GM10847 (cell line): ENCODE data around the gene TBKBP1.

ENCODE experiments used
- POLR2A ChIP-seq: IDR thresholded peaks from 2 replicates; pipeline ENCODE4 v1.6.1; 2011; ENCODE audit not compliant: insufficient read length; ENCODE audit errors: extremely low read depth

The TBKBP1 gene

DNA sequence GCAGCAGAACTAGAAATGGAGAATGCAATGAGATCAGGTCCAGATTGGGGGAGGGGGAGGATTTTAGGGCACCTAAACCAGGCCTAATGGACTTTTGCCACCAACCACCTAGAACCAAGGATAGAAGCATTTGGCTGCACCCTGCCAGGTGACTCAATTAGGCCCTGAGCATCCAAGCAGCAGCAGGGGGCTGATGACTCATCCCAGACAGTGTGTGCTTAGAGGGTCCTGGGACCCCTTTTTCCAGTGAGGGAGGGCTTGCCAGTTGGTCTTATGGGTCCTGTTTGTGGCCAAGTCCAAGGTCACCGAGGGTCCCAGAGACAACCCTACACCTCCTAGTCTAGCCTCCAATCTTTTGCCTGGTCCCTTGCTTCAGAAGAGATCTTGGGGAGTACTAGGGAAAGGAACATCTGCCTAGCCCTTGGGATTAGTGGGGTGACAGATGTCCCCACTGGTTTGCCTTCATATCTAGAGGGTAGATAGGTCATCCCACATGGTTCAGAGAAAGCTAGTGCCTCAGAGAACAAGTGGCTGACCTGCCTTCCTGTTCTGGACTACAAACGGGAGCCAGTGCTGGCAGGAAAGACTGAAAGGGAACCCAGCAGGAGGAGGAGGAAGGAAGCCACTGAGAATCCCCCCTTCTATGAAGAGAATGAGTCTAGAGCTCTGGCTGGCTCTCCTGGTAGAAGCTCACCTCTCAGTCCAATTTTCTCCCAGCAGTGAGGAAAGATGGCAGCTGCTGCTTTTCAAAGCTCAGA lies 1.6 kb upstream of the TBKBP1 start:
- TF ChIP-seq POLR2A, result no peak

DNA sequence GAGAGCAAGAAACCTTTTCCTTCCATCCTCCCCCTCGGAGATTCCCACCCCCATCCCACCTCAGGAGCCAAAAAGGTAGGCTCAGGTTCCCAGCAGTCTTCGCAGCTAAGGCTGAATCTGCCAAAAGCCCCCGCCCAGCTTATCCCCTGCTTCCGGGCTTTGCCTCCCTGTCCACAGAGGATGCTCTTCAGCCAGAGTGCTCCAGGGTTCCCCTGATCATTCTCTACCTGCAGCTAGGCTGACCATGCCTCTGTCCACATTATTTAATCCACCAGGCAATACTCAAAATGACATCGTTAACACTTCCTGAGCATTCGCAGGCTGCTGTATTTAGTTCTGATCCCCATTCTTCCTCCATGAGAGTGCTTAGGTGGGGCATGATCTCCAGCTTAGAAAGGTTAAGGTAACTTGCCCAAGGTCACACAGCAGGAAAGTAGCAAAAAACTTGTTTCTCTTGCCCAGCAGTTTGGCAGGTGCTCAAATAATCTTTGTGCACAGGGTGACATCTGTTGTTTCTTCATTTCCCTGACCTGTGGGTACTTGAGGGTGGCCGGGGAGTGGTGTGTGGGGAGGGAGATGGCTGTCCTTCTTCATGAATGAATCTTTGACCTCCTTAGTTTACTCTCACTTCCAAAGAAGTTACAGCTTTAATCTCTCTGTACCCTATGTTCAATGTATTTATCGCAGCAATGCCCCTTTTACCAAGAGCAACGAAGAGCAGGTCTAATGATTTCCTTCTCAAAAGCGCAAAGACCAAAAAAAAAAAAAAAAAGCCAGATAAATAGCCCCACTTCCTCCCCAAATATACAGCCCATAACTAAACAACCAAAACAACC lies 848 bp upstream of the TBKBP1 start:
- TF ChIP-seq POLR2A, result no peak

DNA sequence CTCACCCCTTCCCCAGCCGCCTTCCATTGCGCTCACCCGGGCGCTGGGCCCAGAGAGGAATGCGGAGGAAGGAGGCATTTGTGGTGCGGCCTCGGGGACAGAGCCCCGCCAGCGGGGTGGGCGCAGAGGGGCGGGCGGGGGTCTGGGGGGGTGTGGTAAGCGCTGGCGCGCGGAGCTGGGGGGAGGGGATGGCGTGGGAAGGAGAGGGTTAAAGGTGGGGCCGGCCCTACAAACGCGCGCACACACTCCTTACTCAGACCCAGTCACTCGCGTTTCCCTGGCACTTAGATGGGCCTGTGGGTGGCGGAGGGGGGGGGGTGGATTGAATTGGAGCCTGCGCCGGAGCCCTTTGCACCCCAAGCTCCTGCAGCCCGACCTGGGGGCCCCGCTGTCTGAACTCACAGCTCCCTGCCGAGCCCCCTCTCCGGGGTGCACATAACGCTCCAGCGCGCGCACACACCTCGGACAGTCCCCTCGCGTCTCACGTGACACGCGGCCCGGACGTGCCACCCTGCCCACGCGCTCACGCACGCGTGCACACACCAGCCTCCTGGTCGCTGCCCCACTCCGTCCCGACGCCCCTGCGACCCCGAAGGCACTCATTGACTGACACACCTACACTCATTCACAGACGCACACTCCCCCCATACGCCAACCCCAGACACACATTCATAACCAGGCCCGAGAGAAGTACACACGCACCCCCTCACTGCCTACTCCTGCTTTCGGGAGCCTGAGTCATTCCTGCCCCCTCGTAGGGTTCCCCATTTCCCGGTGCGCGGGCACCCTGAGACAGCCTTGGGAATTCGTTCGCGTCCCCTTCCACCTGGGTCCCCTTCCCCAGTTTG lies 844 bp downstream of the TBKBP1 start:
- no peak for TF ChIP-seq POLR2A

DNA sequence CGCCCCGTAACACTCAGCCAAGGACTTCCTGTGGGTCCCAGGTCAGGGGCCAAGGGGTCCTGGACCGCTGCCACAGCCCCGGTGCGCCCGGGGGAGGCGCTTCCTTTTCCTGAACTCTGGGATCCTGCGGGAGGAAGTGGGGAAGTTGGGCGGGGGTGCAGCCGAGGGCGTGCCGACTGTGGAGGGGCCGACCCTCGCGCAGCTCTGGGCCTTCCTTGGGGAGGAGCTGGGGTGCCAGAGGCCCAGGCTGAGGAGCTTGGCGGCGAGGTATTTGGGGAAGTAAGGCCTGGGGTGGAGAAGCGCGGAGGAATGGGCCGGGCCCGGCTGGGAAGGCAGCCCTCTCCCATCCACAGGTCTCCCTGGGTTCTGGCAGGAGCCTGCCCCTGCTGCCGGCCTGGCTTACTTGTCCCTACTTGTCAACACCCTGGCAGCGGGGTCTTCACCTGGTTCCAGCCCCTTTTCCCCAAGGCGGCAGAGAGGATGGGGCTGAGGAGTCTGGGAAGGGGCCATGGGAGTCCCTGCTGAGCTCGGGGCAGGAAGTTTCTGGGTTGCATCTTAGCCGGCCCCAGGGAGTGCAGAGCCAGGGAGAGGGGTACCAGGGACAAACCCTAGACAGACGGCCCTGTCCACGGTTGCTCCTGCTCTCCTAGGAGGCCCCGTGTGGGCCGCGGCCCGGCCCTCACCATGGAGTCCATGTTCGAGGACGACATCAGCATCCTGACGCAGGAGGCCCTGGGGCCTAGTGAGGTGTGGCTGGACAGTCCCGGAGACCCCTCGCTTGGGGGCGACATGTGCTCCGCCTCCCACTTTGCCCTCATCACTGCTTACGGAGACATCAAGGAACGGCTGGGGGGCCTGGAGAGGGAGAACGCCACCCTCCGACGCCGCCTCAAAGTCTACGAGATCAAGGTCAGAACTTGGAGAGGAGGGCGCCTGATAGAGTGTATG lies 1.7 kb downstream of the TBKBP1 start:
- TF ChIP-seq POLR2A, result no peak

DNA sequence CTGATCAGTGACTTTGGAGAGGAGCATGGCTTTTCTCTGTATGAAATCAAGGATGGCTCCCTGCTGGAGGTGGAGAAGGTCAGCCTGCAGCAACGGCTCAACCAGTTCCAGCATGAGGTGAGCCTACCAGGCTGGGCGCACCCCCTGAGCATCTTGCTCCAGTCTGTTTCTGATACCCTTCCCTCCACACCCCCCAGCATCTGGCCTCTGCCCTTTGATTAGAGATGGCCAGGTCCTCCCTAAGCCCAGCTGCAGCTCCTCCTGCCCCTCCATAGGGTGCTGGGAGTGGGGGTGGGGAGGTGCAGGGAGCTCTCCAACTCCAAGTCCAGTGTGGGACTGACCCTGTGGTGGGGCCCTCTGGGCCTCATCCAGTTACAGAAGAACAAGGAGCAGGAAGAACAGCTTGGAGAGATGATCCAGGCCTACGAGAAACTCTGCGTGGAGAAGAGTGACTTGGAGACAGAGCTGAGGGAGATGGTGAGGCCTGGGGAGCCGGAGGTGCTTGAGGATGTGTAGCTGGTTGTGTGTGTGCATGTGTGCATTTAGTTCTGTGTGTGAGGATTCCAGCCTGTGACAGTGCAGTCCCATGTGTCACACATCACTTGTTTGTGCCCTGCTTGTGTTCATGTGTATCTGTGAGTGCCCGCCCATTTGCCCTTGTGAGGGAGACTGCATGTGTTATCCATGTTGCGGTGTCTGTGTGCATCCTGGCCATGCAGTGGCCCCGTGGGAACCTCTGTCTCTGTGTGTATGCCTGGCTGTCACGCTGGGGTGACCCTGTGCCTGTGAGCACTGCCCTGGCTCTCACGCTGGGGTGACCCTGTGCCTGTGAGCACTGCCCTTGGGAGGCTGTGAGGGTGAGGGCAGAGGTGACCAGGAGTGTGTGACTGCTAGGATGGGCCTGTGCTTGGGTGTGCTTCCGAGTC lies 3.0 kb downstream of the TBKBP1 start:
- TF ChIP-seq POLR2A, result no peak

DNA sequence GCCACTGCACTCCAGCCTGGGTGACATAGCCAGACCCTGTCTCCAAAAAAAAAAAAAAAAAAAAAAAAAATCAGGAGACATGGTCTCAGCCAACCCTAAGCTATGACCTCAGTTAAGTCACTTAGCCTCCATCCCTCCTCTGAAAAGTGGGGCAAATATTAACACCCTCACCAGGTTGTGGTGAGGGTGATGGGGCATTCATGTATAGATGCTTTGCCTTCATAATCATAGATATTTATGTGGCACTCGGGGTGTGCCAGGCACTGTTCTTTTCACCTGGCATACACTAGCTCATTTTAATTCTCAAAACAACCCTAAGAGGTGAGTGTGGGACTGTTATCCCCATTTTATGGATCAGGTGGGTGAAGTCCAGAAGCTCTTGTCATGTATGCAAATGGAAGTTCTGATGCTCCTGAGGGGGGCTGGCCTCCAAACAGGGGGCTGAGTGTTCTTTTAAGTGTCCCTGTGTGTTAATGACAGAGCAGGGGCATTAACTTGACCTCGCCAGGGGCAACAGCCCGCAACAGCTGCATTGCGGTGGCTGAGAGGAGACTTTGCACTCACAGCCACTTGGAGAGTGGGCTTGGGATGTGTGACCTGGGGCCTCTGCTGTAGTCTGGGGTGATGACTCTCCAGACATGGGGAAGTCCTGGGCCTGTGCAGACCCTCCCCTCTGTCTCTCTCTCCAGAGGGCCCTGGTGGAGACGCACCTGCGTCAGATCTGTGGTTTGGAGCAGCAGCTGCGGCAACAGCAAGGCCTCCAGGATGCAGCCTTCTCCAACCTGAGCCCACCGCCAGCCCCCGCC lies 4.1 kb downstream of the TBKBP1 start:
- TF ChIP-seq POLR2A, result no peak

DNA sequence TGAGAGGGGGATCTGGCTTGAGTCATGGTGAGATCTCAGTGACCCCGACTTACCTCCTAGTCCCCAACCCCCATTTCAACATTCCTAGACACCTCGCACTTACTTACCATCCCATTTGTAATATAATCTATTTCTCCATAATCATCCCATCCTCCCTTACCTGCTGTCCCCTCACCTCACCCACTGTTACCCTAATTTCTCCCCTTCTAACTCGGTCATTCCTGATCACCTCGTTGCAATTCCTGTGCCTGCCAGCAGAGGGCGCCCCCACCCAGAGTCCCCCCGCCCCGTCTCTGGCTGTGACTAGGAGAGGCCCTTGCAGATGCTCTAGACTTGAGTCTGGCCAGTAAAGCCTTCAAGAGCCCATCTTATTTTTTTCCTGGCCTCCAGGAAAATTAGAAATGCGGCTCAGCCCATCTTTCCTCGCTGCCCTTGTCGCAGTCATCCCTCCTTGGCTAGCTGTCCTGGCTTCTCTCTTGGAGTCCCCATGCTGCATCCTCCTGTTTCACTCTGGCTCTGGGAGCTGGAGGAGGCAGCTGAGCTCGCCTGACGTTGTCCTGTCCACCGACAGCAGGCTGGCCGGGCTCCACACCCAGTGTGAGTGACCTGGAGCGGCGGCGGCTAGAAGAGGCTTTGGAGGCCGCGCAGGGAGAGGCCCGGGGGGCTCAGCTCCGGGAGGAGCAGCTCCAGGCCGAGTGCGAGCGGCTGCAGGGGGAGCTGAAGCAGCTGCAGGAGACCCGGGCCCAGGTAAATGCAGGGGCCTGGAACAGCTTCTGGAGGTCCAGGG lies 5.0 kb downstream of the TBKBP1 start:
- TF ChIP-seq POLR2A, result no peak

DNA sequence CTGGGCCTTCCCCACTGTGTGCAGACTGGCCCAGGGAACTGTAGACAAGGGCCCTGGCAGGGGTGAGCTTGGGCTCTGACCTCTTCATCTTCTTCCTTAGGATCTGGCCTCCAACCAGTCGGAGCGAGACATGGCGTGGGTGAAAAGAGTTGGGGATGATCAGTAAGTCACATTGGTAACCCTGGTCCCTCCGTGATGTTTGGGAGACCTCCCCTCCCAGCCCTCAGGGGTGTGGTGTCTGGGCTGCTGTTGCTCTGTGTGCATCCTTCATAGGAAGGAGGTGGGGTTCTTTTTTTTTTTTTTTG lies 5.5 kb downstream of the TBKBP1 start:
- no peak for TF ChIP-seq POLR2A

DNA sequence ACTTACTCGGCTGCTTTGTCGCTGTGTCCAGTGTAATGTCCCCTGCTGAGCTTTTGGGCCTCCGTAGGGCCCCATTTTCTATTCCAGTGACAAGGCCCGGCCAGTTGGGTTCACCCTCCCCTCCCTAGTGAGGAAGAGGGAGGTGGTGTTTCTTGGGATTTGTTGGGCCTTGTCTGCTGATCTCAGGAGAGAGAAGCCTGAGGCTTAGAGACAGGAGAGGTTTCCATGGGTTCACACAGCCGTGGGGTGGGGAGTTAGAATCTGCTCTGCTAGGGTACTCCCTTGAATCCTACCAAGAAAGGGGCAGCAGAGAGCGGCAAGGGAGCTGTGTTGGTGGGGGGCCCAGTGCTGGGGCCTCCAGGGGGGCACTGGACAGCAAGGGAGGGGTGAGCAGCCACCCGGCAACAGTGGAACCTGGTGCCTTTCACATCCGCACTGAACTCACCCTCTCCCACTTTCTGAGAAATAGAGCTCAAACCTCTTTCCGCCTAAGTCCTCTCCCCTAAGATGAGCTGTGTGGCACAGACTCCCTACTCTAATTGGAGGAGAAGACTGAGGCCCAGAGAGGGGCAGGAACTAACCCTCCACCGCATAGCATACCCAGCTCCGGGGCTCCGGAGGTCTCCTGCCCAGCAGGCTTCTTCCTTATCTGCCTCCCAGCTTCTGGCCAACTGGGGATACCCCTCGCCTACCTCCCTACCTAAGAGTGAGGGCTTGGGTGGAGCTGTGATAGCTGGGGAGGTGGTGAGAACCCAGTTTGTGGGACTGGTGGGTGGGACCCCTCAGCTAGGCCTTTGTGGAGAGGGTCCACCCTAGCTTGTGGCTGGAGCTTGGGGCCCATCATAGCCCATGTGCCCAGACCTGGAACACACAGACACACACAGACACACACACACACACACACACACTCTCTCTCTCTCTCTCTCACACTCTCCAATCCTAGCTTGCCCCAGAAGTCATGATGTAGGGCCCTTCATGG lies 6.8 kb downstream of the TBKBP1 start:
- no peak for TF ChIP-seq POLR2A

DNA sequence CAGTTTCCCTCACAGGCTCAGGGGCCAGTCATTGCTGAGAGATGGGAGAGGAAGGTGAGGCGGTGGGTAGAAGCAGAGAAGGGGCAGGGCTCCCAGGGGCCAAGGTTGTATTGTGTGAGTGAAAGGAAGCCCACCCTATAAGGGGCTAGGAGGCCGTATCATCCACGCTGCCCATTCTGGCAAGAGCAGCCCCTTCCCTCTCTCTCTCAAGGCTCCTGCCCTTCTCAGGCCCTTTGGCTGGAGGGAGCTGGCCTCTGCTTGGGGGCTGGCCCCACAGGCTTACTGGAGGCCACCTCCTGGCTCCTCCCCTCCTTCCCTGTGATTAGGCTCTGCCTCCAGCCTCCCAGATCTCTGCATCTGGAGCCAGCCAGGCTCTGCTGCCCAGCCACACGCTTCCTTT lies 7.6 kb downstream of the TBKBP1 start:
- TF ChIP-seq POLR2A, result no peak
